B cell (primary cell): ENCODE measurements around the gene TIGD7. TPM values are rescaled to one million over a fixed set of nuclear protein-coding genes. Genes with fewer than 3 reads are reported as not detected.

Experiments
- ATAC-seq: fragments of 200-7000 bp; cut with Tn5 transposase; one replicate; pipeline ENCODE4 v1.10.0; 2021; ENCODE audit warnings: low read depth, mild to moderate bottlenecking, moderate number of reproducible peaks, moderate library complexity
- CTCF ChIA-PET: fragments of 350-600 bp; sonication (Branson Sonifier 250); formaldehyde crosslinking; loops from one replicate; lab custom pipeline; 2021; ENCODE audit warnings: antibody characterized with exemption, inconsistent platforms; lab: Charles Lee
- POLR2A ChIA-PET: fragments of 350-600 bp; sonication (Branson Sonifier 250); formaldehyde crosslinking; loops from one replicate; lab custom pipeline; 2021; ENCODE audit warnings: antibody characterized with exemption; lab: Charles Lee
- DNase-seq: peaks from one replicate; pipeline ENCODE4 v3.0.0; 2013
- H2AFZ ChIP-seq: 2 replicates; pipeline ENCODE4 v1.6.1; 2012; ENCODE audit warnings: mild to moderate bottlenecking, low read depth, low read length; ENCODE audit not compliant: insufficient read depth, poor library complexity, severe bottlenecking
- H3K27ac ChIP-seq, 2 donors: 1 replicate in 1 of 2; 2 replicates in 1 of 2; pipeline ENCODE4 v1.5.1; 2012 to 2013; ENCODE audit warnings: low read length in 2 of 2, mild to moderate bottlenecking in 2 of 2, moderate library complexity in 1 of 2
- H3K27me3 ChIP-seq, 4 experiments: fragments of 200-600 bp in 1 of 4; sonication (generic) in 1 of 4; replicated peaks in 1 of 4; 1 replicate in 2 of 4; 2 replicates in 2 of 4; pipeline versions ENCODE4 v1.6.1 to v1.7.0; 2013 to 2016; ENCODE audit warnings: low read length in 3 of 4, mild to moderate bottlenecking in 2 of 4, mixed read lengths in 1 of 4, moderate library complexity in 1 of 4; ENCODE audit not compliant: insufficient read depth in 4 of 4, control insufficient read depth in 3 of 4; ENCODE audit errors: control extremely low read depth in 1 of 4
- H3K36me3 ChIP-seq, 2 experiments: replicated peaks in 1 of 2; 1 replicate in 1 of 2; 2 replicates in 1 of 2; pipeline versions ENCODE4 v1.6.1 to v1.7.1; 2013; ENCODE audit warnings: low read length in 1 of 2; ENCODE audit not compliant: insufficient read depth in 2 of 2, control insufficient read depth in 1 of 2; ENCODE audit errors: control extremely low read depth in 1 of 2, extremely low read depth in 1 of 2
- H3K4me1 ChIP-seq, 2 donors: fragments of 200-600 bp in 1 of 2; sonication (generic) in 1 of 2; 1 replicate in 1 of 2; 2 replicates in 1 of 2; pipeline versions ENCODE4 v1.5.1 to v1.6.1; 2013 to 2017; ENCODE audit warnings: low read length in 2 of 2; ENCODE audit not compliant: control insufficient read depth in 2 of 2, insufficient read depth in 2 of 2
- H3K4me2 ChIP-seq: replicated peaks from 2 replicates; pipeline ENCODE3; 2012; ENCODE audit warnings: mild to moderate bottlenecking, low read depth, low read length; ENCODE audit not compliant: poor library complexity, severe bottlenecking
- H3K4me3 ChIP-seq, 5 experiments: fragments of 200-600 bp in 1 of 5; sonication (generic) in 1 of 5; 1 replicate in 3 of 5; 2 replicates in 2 of 5; pipeline versions ENCODE4 v1.5.1 to v1.7.0; 2011 to 2016; ENCODE audit warnings: low read length in 4 of 5, mild to moderate bottlenecking in 4 of 5, low read depth in 2 of 5, control low read depth in 1 of 5, moderate library complexity in 1 of 5; ENCODE audit not compliant: insufficient read depth in 1 of 5; ENCODE audit errors: control extremely low read depth in 1 of 5, extremely low read depth in 1 of 5
- H3K79me2 ChIP-seq: fragments of 200-600 bp; sonication (generic); one replicate; pipeline ENCODE4 v1.6.0; 2016; ENCODE audit warnings: low read length; ENCODE audit not compliant: control insufficient read depth, insufficient read depth
- H3K9ac ChIP-seq: fragments of 200-600 bp; sonication (generic); 2 replicates; pipeline ENCODE4 v1.6.1; 2017; ENCODE audit warnings: mild to moderate bottlenecking, low read length, moderate library complexity
- H3K9me3 ChIP-seq, 3 donors: one replicate each; pipeline versions ENCODE4 v1.6.1 to v1.7.1; 2013; ENCODE audit warnings: low read length in 2 of 3; ENCODE audit not compliant: control insufficient read depth in 2 of 3, insufficient read depth in 1 of 3; ENCODE audit errors: control extremely low read depth in 1 of 3
- H4K20me1 ChIP-seq: 2 replicates; pipeline ENCODE4 v1.6.0; 2012; ENCODE audit warnings: mild to moderate bottlenecking, low read length; ENCODE audit not compliant: insufficient read depth, control insufficient read depth, poor library complexity, severe bottlenecking
- H3K27ac Mint-ChIP-seq: one replicate; pipeline ENCODE4 v1.8.0; 2021; ENCODE audit warnings: mixed read lengths
- H3K27me3 Mint-ChIP-seq: one replicate; pipeline ENCODE4 v1.8.0; 2021; ENCODE audit warnings: mixed read lengths
- H3K4me1 Mint-ChIP-seq: one replicate; pipeline ENCODE4 v1.8.0; 2021; ENCODE audit warnings: mixed read lengths
- H3K4me3 Mint-ChIP-seq: one replicate; pipeline ENCODE4 v1.8.0; 2021; ENCODE audit warnings: mixed read lengths
- H3K9me3 Mint-ChIP-seq: one replicate; pipeline ENCODE4 v1.8.0; 2022; ENCODE audit warnings: mixed read lengths; ENCODE audit not compliant: insufficient read depth
- CTCF ChIP-seq: fragments of 200-600 bp; IDR thresholded peaks from one replicate; pipeline ENCODE4 v1.8.0; 2022; ENCODE audit warnings: antibody characterized with exemption, mild to moderate bottlenecking
- EZH2 ChIP-seq: IDR thresholded peaks from 2 replicates; pipeline ENCODE4 v1.6.1; 2012; ENCODE audit warnings: borderline replicate concordance, low read depth, mild to moderate bottlenecking, moderate library complexity, low read length; ENCODE audit not compliant: insufficient read depth, poor library complexity, severe bottlenecking
- WGBS: methylation state at CpG from one replicate; pipeline ENCODE4 v1.1.5; 2013; ENCODE audit warnings: missing lambda C conversion rate; ENCODE audit not compliant: insufficient coverage; 5-methylcytosine and 5-hydroxymethylcytosine counted together
- intact Hi-C: fragments of 100-400 bp; cut with micrococcal nuclease; formaldehyde crosslinking; loops from one replicate; pipeline ENCODE4 v1.10.0; 2022
- polyA plus RNA-seq: library from polyadenylated mRNA; depleted of rRNA; stranded (reverse); fragments of >200 nt; gene quantifications from 2 replicates; pipeline ENCODE4 v1.2.3, GENCODE V29; 2012
- total RNA-seq, 2 donors: library from RNA; stranded (reverse); fragments of 120-200 nt in 1 of 2; gene quantifications; 1 replicate in 1 of 2; 2 replicates in 1 of 2; pipeline versions ENCODE4 v1.2.3 to v1.2.4, GENCODE V29; 2013 to 2022

TIGD7 gene
- total and polyA plus RNA-seq, 2 donors (not counting 1 experiment from before 2014, with no cell fraction given): 3.1 to 15.7 TPM

- Histone ChIP-seq H3K9me3 (peaks cover 0 to 4% (median 0%) of the 10 kb centered on the region in 3 donors), H3K27me3 (no peaks in the 10 kb centered on the region), H4K20me1 (no peaks in the 10 kb centered on the region), H3K36me3 (no peaks in the 10 kb centered on the region), H3K4me2 (no peak overlapping the region), H3K79me2 (peaks cover 3% of the 10 kb centered on the region), H2AFZ (no peak overlapping the region), H3K4me3 (no peak overlapping the region), H3K9ac (no peak overlapping the region), H3K4me1 (no peaks in the 10 kb centered on the region), H3K27ac (no peak overlapping the region)
- DNase-seq (no peak), ATAC-seq (no peak)
- Mint-ChIP-seq H3K27me3 (no peaks in the 10 kb centered on the region), H3K4me1 (no peaks in the 10 kb centered on the region), H3K9me3 (no peaks in the 10 kb centered on the region), H3K4me3 (no peak overlapping the region), H3K27ac (no peak overlapping the region)
- intact Hi-C loops: no loop called here
- 78% methylated on average over 3 of the region's 5 CpGs for WGBS
- POLR2A ChIA-PET: interaction anchor here (0.8 to 1.2 kb wide), 2 partner anchors 28 to 219 kb away, joined by 3 read pairs; partner anchors contain the start of genes TIGD7 and ZNF75A
- CTCF ChIA-PET: interaction anchor here (0.7 kb wide), 1 partner anchor 10 kb away, joined by 3 read pairs; no protein-coding TSS in a partner anchor
- TF ChIP-seq EZH2 (no peak), CTCF (no peak)
These were observed 28.6 kb downstream of the TIGD7 start for GRCh38 chr16:3276679-3277078.

DNA sequence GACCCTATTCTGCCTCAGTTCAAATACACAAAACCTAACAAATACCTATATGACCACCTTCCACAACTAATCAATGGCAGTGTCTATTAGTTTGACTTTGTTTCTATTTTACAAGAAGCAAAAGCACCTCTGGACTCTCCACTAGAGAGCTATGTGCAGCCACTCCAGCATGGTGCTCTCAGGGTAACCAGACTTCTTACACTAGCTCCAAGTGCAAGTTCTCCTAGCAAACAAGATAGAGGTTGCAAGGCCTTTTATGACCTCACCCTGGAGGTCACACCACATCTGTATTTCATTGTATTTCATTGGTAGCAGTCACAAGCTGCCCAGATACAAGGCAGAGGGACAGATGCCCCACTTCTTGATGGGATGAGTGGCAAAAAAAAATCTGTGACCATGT lies 30.3 kb downstream of the TIGD7 start:
- Histone ChIP-seq H3K79me2 (peaks cover 3% of the 10 kb centered on the region), H3K4me1 (no peaks in the 10 kb centered on the region), H3K36me3 (no peaks in the 10 kb centered on the region), H4K20me1 (no peaks in the 10 kb centered on the region), H3K9me3 (peaks cover 0 to 6% (median 0%) of the 10 kb centered on the region in 3 donors), H2AFZ (no peak overlapping the region), H3K4me3 (no peak overlapping the region), H3K27ac (no peak overlapping the region), H3K9ac (no peak overlapping the region), H3K4me2 (no peak overlapping the region), H3K27me3 (no peaks in the 10 kb centered on the region)
- H3K4me3 Mint-ChIP-seq: no peak overlapping the region
- intact Hi-C loops: no loop called here
- no peak overlapping the region for H3K27ac Mint-ChIP-seq
- POLR2A ChIA-PET: no interaction called here
- no peaks in the 10 kb centered on the region for H3K4me1 Mint-ChIP-seq
- no peaks in the 10 kb centered on the region for H3K27me3 Mint-ChIP-seq
- CTCF ChIA-PET: no interaction called here
- H3K9me3 Mint-ChIP-seq: no peaks in the 10 kb centered on the region
- TF ChIP-seq EZH2 (no peak), CTCF (no peak)
- no peak for DNase-seq
- ATAC-seq: no peak
